BLaER1 (cell line): Measurements from ENCODE around the gene SHC3.

Experiments used
- H3K27ac ChIP-seq: shearing (Covaris generic); formaldehyde crosslinking; 2 replicates; pipeline ENCODE4 v1.8.1; 2022
- H3K27me3 ChIP-seq: shearing (Covaris generic); formaldehyde crosslinking; 2 replicates; pipeline ENCODE4 v1.8.1; 2022
- H3K36me3 ChIP-seq: shearing (Covaris generic); formaldehyde crosslinking; 2 replicates; pipeline ENCODE4 v1.8.1; 2022
- H3K4me1 ChIP-seq: shearing (Covaris generic); formaldehyde crosslinking; 2 replicates; pipeline ENCODE4 v1.8.1; 2022
- H3K4me2 ChIP-seq: shearing (Covaris generic); formaldehyde crosslinking; 2 replicates; pipeline ENCODE4 v1.8.1; 2022
- H3K4me3 ChIP-seq: shearing (Covaris generic); formaldehyde crosslinking; 2 replicates; pipeline ENCODE4 v1.8.1; 2022
- H3K9ac ChIP-seq: shearing (Covaris generic); formaldehyde crosslinking; 2 replicates; pipeline ENCODE4 v1.8.1; 2022
- H3K9me3 ChIP-seq: shearing (Covaris generic); formaldehyde crosslinking; 2 replicates; pipeline ENCODE4 v1.8.1; 2022
- H4K20me1 ChIP-seq: shearing (Covaris generic); formaldehyde crosslinking; 2 replicates; pipeline ENCODE4 v1.8.1; 2022
- Cebpa-rat ChIP-seq: shearing (Covaris generic); IDR thresholded peaks from 2 replicates; pipeline ENCODE4 v1.8.1; 2022

Gene SHC3

DNA sequence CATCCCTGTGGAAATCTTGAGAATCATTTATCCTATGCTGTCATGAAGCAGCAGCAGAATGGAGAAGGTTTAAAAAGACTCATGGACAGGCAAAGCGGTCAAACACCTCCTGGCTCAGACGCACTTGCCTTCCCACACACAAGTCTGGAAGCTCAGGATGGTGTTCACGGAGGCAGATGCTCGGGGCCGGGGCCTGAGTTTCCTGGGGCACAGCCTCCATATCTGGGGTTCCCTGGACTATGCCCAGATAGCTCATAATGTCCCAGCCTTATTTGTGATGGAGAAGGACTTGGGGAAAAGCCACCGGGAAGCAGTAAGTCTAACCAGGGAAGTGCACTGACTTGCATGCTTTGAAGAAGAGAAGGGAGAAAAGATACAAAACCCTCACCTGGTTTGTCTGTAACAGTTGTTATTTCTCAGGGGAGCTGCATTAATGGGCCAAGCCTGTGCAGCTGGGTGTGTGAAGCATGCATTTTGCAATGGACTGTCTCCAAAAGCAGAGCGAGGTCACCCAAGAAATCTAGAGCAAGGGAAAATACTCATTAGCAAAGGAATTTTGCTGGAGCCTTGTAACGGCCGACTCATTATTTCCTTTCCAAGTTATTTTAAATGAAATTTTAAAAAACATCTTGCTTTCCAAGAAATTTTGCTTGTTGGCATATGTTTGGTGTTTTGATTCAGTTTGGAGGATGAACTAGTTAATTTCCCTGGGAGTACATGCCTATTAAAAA is 184.0 kb downstream of the SHC3 start:
- Histone ChIP-seq H3K4me1 (peaks cover 16% of the 10 kb centered on the region), H3K4me2 (no peak overlapping the region), H3K36me3 (no peaks in the 10 kb centered on the region), H3K27ac (no peak overlapping the region), H3K27me3 (peaks cover 32% of the 10 kb centered on the region), H3K4me3 (no peak overlapping the region), H3K9me3 (no peaks in the 10 kb centered on the region), H3K9ac (no peak overlapping the region), H4K20me1 (no peaks in the 10 kb centered on the region)
- TF ChIP-seq Cebpa-rat, result no peak

DNA sequence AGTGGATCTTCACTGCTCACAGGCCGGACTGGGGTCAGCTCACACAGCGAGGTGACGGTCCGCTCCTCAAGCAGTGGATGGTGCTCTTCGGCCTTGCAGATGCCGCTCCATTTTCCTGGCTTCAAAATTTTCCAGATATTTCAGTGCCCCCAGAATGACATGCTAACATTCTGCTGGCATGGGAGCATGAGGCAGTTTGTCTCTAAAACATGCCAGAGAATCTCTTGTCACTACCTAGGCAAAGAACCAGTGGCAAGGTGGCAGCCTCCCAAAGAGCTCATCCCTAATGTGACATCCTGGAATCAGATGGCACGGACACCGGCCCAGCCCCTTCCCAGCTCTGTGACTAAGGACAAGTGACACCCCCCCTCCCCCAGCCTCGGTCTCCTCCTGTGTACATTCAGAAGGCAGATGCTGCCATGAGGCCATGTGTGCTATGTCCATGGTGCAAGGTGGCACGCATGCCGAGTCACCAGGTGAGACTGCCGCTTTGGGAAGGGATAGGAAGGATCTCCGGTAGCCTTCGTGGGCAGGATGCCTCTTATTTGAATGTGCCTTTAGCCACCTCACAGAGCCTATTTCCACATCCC is 184.7 kb downstream of the SHC3 start:
- Histone ChIP-seq H3K27me3 (peaks cover 32% of the 10 kb centered on the region), H3K9ac (no peak overlapping the region), H3K4me1 (peaks cover 22% of the 10 kb centered on the region), H3K9me3 (no peaks in the 10 kb centered on the region), H3K27ac (no peak overlapping the region), H3K36me3 (no peaks in the 10 kb centered on the region), H4K20me1 (no peaks in the 10 kb centered on the region), H3K4me3 (no peak overlapping the region), H3K4me2 (no peak overlapping the region)
- TF ChIP-seq Cebpa-rat, result no peak

DNA sequence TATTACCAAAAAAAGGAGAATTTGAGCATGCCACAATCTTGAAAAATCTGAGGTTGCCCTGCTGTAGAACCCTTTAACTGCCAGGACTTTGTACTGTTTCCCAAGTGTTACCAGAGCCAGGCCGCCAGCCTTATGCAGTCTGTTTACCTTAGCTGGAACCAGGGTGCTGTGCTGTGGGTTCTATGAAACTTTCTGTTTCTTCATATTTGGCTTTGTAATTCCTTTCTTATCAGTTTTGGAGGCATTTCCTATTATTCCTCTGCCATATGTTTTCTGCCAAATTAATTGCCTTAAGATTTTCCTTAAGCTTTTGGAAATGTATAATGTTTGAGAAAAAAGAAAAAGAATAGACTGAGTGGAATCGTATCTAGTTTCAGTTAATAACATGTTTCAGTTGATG is 185.3 kb downstream of the SHC3 start:
- no peak for TF ChIP-seq Cebpa-rat
- H3K36me3 ChIP-seq, result no peaks in the 10 kb centered on the region
- H3K27ac ChIP-seq, result no peak overlapping the region
- H3K27me3 ChIP-seq, result peaks cover 32% of the 10 kb centered on the region
- peaks cover 25% of the 10 kb centered on the region for H3K4me1 ChIP-seq
- H3K4me2 ChIP-seq, result no peak overlapping the region
- no peaks in the 10 kb centered on the region for H3K9me3 ChIP-seq
- no peaks in the 10 kb centered on the region for H4K20me1 ChIP-seq
- no peak overlapping the region for H3K9ac ChIP-seq
- H3K4me3 ChIP-seq, result no peak overlapping the region

DNA sequence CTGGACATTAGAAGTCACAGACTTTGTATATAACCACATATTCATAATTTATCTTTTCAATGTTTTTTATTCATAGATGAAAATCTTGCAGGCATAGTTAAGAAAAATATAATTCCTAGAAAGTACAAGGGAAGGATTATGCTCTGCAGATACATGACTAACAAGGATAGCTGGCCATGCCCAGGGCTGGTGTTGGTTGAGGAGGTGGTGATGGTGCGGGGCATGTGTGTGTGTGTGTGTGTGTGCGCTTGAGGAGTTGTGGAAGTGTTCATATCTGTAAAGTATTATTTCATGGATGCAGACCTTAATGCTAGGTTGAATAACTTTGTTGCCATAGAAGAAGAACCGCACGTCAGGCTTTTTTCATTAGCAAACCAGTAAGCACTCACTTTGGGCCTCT is 186.1 kb downstream of the SHC3 start:
- Histone ChIP-seq H3K4me1 (peaks cover 25% of the 10 kb centered on the region), H3K4me2 (peak overlapping the region; percentile 97; the same call in 1 of the 2 replicates), H3K4me3 (no peak overlapping the region), H3K27me3 (peaks cover 32% of the 10 kb centered on the region), H4K20me1 (no peaks in the 10 kb centered on the region), H3K9me3 (no peaks in the 10 kb centered on the region), H3K9ac (no peak overlapping the region), H3K27ac (no peak overlapping the region), H3K36me3 (no peaks in the 10 kb centered on the region)
- TF ChIP-seq Cebpa-rat, result no peak

DNA sequence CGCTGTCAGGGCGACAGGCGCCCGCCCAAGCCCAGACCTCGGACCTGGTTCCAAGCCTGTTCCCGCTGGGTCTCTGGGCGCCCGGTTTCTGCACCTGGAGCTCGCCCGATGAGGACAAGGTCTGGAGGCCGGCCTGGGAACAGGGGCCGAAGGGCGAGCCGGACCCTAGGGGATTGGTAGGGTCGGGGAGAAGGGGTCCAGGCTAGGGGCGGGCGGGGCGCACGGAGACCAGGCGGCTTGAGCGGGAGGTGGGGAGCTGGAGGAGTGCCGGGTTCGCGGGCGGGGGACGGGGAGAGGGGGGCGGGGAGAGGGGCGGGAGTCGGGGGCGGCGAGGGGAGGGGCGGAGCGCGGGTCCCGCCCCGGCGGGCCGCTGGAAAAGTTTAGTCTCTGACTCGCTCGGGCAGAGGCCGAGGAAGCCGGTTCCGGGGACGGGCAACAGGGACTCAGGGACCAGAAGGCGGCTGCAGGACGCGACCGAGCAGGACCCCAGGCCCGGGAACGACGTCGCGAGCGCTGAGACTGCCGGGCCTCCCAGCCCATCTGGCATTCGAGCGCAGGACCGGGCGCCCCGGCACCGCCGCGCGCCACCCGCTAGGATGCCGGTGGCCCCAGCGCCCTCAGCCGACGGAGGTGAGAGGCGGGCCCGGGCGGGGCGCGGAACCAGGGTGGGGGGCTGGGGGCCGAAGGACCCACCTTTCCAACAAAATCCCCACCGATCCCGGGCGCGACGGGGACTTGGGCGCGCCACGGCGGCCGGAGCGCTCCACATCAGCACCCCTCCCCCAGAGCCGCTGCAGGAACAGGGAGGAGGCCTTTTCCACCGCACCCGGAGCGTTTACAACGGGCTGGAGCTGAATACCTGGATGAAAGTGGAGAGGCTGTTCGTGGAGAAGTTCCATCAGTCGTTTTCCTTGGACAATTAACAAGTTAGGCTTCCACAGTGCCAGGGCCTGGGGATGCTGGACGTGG is 187.3 kb downstream of the SHC3 start, which contains the start of gene S1PR3:
S1PR3 (plus strand) TSS at position 403 of the 969 bp plus-strand sequence. CDS start 9,733 bp downstream, outside the sequence.
- Histone ChIP-seq H3K36me3 (no peaks in the 10 kb centered on the region), H3K27ac (no peak within 1 kb of the TSS), H3K4me1 (peaks cover 25% of the 10 kb centered on the region), H3K4me3 (peak within 1 kb of the TSS; percentile 75), H3K9me3 (no peaks in the 10 kb centered on the region), H3K4me2 (peak within 1 kb of the TSS; percentile 97), H3K27me3 (peaks cover 32% of the 10 kb centered on the region), H4K20me1 (no peaks in the 10 kb centered on the region), H3K9ac (peak within 1 kb of the TSS; percentile 68)
- no peak for TF ChIP-seq Cebpa-rat

DNA sequence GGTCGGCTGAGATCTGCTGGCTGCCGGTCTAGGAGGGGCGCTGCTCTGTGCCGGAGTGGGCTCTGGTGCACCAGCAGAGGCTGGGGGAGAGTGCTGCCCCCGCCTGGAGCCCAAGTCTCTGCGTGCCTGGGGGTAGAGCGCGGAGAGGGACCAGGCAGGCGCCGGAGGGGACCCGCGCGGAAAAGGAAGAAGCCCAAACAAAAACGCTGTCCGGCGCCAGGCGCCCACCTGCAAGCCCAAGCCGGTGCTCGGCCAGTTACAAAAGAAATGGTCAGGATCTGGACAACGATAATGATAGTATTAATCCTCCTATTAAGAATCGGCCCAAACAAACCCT is 187.9 kb downstream of the SHC3 start:
- Histone ChIP-seq H3K4me3 (peak overlapping the region; percentile 75), H3K9me3 (no peaks in the 10 kb centered on the region), H3K4me1 (peaks cover 25% of the 10 kb centered on the region), H3K36me3 (no peaks in the 10 kb centered on the region), H3K4me2 (peak overlapping the region; percentile 97), H3K9ac (no peak overlapping the region), H3K27me3 (peaks cover 32% of the 10 kb centered on the region), H3K27ac (no peak overlapping the region), H4K20me1 (no peaks in the 10 kb centered on the region)
- TF ChIP-seq Cebpa-rat, result no peak

DNA sequence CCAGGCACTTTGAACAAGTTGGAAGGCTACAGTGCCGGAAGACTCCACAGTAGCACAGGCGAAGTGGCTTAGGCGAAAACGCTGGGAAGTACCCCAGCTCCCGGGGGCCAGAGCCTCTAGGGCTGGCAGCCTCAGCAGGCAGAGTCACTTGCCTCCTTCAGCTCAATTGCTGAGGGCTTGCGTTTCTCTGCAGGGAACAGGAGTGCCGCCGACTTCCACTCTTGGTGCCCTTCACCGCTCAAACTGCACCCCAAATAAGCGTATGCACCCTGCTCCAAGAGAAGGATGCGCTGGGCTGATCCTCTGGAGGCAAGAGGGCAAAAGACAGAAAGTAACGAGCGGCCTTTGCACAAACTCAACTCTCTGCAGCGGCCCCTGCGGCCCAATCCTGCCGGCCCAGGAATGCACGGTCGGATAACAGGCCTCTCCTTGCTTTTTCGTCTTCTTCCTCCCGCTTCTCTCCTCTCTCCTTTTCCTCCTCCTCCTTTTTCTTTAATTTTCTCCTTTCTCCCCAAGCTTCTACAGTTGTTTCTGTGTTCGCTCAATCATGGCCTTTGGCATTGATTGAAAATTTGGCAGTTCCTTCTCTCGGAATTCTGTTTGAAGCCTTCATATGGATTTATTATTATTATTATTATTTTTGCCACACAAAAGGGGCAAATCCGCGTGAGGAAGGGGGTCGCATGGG is 188.4 kb downstream of the SHC3 start:
- no peak overlapping the region for H3K9ac ChIP-seq
- H4K20me1 ChIP-seq, result no peaks in the 10 kb centered on the region

DNA sequence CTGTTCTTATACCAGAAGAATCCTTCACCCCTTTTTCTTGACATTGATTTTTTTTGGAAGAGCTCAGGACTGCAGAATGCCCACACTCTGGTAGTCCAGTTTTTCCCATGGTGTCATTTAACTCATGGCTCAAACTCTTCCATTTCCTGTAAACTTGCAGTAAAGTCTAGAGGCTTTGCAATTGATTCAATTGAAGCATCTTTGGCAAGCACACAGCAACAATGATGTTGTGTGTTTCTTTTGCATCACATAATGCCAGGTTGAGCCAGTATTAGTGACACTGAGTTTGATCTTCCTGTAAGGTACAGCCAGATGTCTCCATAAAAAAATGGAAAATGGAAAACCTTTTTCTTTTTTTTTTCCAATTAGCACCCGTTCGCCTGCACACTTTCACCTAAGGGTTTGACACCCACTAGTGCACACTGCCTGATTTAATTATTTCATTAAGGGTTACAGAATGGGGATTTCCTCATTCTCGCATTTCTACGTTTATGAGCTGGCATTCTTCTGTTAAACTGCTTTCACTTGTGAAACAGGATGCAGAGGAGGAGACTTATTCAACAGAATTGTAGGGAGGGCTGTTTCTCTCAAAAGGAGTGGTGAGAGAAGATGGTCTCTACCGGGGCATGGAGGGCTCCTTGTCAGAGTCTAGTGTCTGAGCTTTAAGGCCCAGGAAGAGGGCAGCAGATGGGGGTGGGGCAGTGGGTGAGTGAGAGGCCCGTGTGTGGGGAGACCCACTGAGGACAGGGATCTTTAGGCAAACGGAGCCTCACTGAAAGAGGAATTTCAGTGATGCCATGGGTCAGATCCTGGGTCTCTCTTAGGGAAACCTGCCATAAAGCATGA is 189.6 kb downstream of the SHC3 start:
- TF ChIP-seq Cebpa-rat, result no peak
- H3K4me2 ChIP-seq, result peak overlapping the region; percentile 97; the same call in 1 of the 2 replicates
- H4K20me1 ChIP-seq, result no peaks in the 10 kb centered on the region
- H3K4me3 ChIP-seq, result no peak overlapping the region
- no peaks in the 10 kb centered on the region for H3K9me3 ChIP-seq
- H3K27ac ChIP-seq, result no peak overlapping the region
- no peak overlapping the region for H3K9ac ChIP-seq
- H3K4me1 ChIP-seq, result peaks cover 25% of the 10 kb centered on the region
- H3K27me3 ChIP-seq, result peaks cover 32% of the 10 kb centered on the region
- no peaks in the 10 kb centered on the region for H3K36me3 ChIP-seq

More for the DNA sequence above, 188.4 kb downstream of the SHC3 start:
- Histone ChIP-seq H3K4me2 (peak overlapping the region; percentile 97), H3K4me3 (peak overlapping the region; percentile 75), H3K4me1 (peaks cover 25% of the 10 kb centered on the region), H3K36me3 (no peaks in the 10 kb centered on the region), H3K27ac (no peak overlapping the region), H3K27me3 (peaks cover 32% of the 10 kb centered on the region), H3K9me3 (no peaks in the 10 kb centered on the region)
- no peak for TF ChIP-seq Cebpa-rat
